SK-N-SH (cell line): Measurements from ENCODE around the gene CEP44. TPM values are rescaled to one million over a fixed set of nuclear protein-coding genes. Genes with fewer than 3 reads are reported as not detected.

Experiments
- CTCF ChIA-PET: fragments of 300-600, 350-600 bp; formaldehyde crosslinking; extraction: SDS; loops from one replicate; lab custom pipeline; 2021; lab: Yijun Ruan, JAX
- POLR2A ChIA-PET: fragments of 350-600 bp; sonication (Branson Sonifier 250); formaldehyde crosslinking; extraction: SDS; loops from one replicate; lab custom pipeline; 2020; ENCODE audit warnings: antibody characterized with exemption, inconsistent platforms; lab: Yijun Ruan, JAX
- DNase-seq: peaks from one replicate; pipeline ENCODE4 v3.0.0; 2012
- H2AFZ ChIP-seq: fragments of 200-600 bp; sonication (generic); 2 replicates; pipeline ENCODE4 v1.8.1; 2016; ENCODE audit warnings: antibody characterized with exemption, mild to moderate bottlenecking, low read depth
- H3F3A ChIP-seq: fragments of 200-600 bp; sonication (generic); replicated peaks from 2 replicates; pipeline ENCODE3; 2016; ENCODE audit warnings: antibody characterized with exemption, mild to moderate bottlenecking; ENCODE audit not compliant: insufficient read depth
- H3K27ac ChIP-seq, 2 experiments: fragments of 200-500 bp in 1 of 2; fragments of 200-600 bp in 1 of 2; sonication (Bioruptor generic) in 1 of 2; sonication (generic), shearing (Covaris generic) in 1 of 2; 2 replicates each; pipeline versions ENCODE4 v1.5.1 to v1.6.1; 2014 to 2016; ENCODE audit warnings: low read depth in 2 of 2, inconsistent platforms in 1 of 2, low read length in 1 of 2, mild to moderate bottlenecking in 1 of 2, mixed read lengths in 1 of 2
- H3K27me3 ChIP-seq: fragments of 200-600 bp; sonication (generic), shearing (Covaris generic); 2 replicates; pipeline ENCODE4 v1.6.1; 2016; ENCODE audit warnings: mixed run types; ENCODE audit not compliant: insufficient read depth
- H3K36me3 ChIP-seq, 2 experiments: fragments of 200-500 bp in 1 of 2; fragments of 200-600 bp in 1 of 2; sonication (Bioruptor generic) in 1 of 2; sonication (generic) in 1 of 2; replicated peaks in 1 of 2; 2 replicates each; pipeline versions ENCODE3 to v1.5.1; 2014 to 2016; ENCODE audit warnings: low read length in 1 of 2, mild to moderate bottlenecking in 1 of 2; ENCODE audit not compliant: insufficient read depth in 2 of 2, control insufficient read depth in 1 of 2
- H3K4me1 ChIP-seq, 2 experiments: fragments of 200-500 bp in 1 of 2; fragments of 200-600 bp in 1 of 2; sonication (Bioruptor generic) in 1 of 2; sonication (generic), shearing (Covaris generic) in 1 of 2; 2 replicates each; pipeline versions ENCODE4 v1.5.1 to v1.6.1; 2014 to 2016; ENCODE audit warnings: low read depth in 1 of 2, low read length in 1 of 2, mixed run types in 1 of 2; ENCODE audit not compliant: insufficient read depth in 2 of 2, control insufficient read depth in 1 of 2
- H3K4me2 ChIP-seq: fragments of 200-600 bp; sonication (generic), shearing (Covaris generic); 2 replicates; pipeline ENCODE4 v1.6.1; 2017; ENCODE audit warnings: mixed run types
- H3K4me3 ChIP-seq, 2 experiments: fragments of 200-500 bp in 1 of 2; fragments of 200-600 bp in 1 of 2; sonication (Bioruptor generic) in 1 of 2; sonication (generic), shearing (Covaris generic) in 1 of 2; 2 replicates each; pipeline versions ENCODE4 v1.5.1 to v1.8.1; 2014 to 2016; ENCODE audit warnings: low read depth in 2 of 2, inconsistent platforms in 1 of 2, low read length in 1 of 2, mild to moderate bottlenecking in 1 of 2, mixed read lengths in 1 of 2, moderate library complexity in 1 of 2
- H3K79me2 ChIP-seq: fragments of 200-600 bp; sonication (generic); 2 replicates; pipeline ENCODE4 v1.8.1; 2017; ENCODE audit warnings: mild to moderate bottlenecking; ENCODE audit not compliant: insufficient read depth
- H3K9ac ChIP-seq: fragments of 200-600 bp; sonication (generic); 2 replicates; pipeline ENCODE4 v1.6.1; 2017; ENCODE audit warnings: mixed run types
- H3K9me2 ChIP-seq: fragments of 200-600 bp; sonication (generic); 2 replicates; pipeline ENCODE4 v1.6.1; 2017; ENCODE audit warnings: mixed run types
- H3K9me3 ChIP-seq: fragments of 200-600 bp; sonication (generic); 2 replicates; pipeline ENCODE4 v1.6.1; 2017; ENCODE audit warnings: mixed run types, mild to moderate bottlenecking, moderate library complexity
- H4K20me1 ChIP-seq: fragments of 200-600 bp; sonication (generic); 2 replicates; pipeline ENCODE4 v1.6.1; 2017; ENCODE audit warnings: mild to moderate bottlenecking, mixed run types; ENCODE audit not compliant: insufficient read depth
- CHD2 ChIP-seq: fragments of 150-350 bp; IDR thresholded peaks from 2 replicates; pipeline ENCODE4 v1.6.1; 2018; ENCODE audit warnings: low read length; ENCODE audit not compliant: partially characterized antibody
- EP300 ChIP-seq, 2 experiments: IDR thresholded peaks; 2 replicates each; pipeline versions ENCODE4 v1.4.0 to v1.6.1; 2012; ENCODE audit warnings: borderline replicate concordance in 1 of 2, low read depth in 1 of 2, low read length in 1 of 2
- EZH2phosphoT487 ChIP-seq: fragments of 200-600 bp; sonication (generic); IDR thresholded peaks from 2 replicates; pipeline ENCODE4 v1.6.1; 2017; ENCODE audit warnings: low read depth, mixed run types, mild to moderate bottlenecking, antibody characterized with exemption, moderate library complexity, borderline replicate concordance
- FOXJ3 ChIP-seq: sonication (generic); formaldehyde crosslinking; IDR thresholded peaks from 2 replicates; pipeline ENCODE4 v1.5.1; 2020; ENCODE audit warnings: mild to moderate bottlenecking, missing genetic modification reagents
- FOXM1 ChIP-seq: IDR thresholded peaks from 2 replicates; pipeline ENCODE4 v1.4.0; 2012; ENCODE audit warnings: low read depth, mild to moderate bottlenecking
- JUND ChIP-seq: IDR thresholded peaks from 2 replicates; pipeline ENCODE4 v1.4.0; 2012
- MEF2A ChIP-seq: IDR thresholded peaks from 2 replicates; pipeline ENCODE4 v1.4.0; 2012; ENCODE audit warnings: low read depth, borderline replicate concordance
- NFIC ChIP-seq: IDR thresholded peaks from 2 replicates; pipeline ENCODE4 v1.4.0; 2012; ENCODE audit warnings: borderline replicate concordance
- POLR2AphosphoS5 ChIP-seq: IDR thresholded peaks from 2 replicates; pipeline ENCODE4 v1.6.1; 2012; ENCODE audit warnings: low read depth, low read length
- RAD21 ChIP-seq: IDR thresholded peaks from 2 replicates; pipeline ENCODE4 v1.6.1; 2012; ENCODE audit warnings: mild to moderate bottlenecking, low read length
- RCOR1 ChIP-seq: fragments of 150-350 bp; IDR thresholded peaks from 2 replicates; pipeline ENCODE4 v1.6.1; 2017; ENCODE audit warnings: antibody characterized with exemption, low read length
- RXRA ChIP-seq: IDR thresholded peaks from 2 replicates; pipeline ENCODE4 v1.4.0; 2012; ENCODE audit warnings: low read depth, mild to moderate bottlenecking, borderline replicate concordance
- SMC3 ChIP-seq: IDR thresholded peaks from 2 replicates; pipeline ENCODE4 v1.6.1; 2012; ENCODE audit warnings: low read depth, low read length, improper control_type of control experiment
- TAF1 ChIP-seq: IDR thresholded peaks from 2 replicates; pipeline ENCODE4 v1.6.1; 2012; ENCODE audit warnings: low read depth, mild to moderate bottlenecking, low read length, moderate library complexity, borderline replicate concordance
- TCF12 ChIP-seq: IDR thresholded peaks from 2 replicates; pipeline ENCODE4 v1.4.0; 2012
- TEAD4 ChIP-seq: IDR thresholded peaks from 2 replicates; pipeline ENCODE4 v1.4.0; 2012; ENCODE audit warnings: mild to moderate bottlenecking, borderline replicate concordance; ENCODE audit not compliant: insufficient read depth
- YY1 ChIP-seq: IDR thresholded peaks from 2 replicates; pipeline ENCODE4 v1.4.0; 2012; ENCODE audit warnings: low read depth, mild to moderate bottlenecking
- WGBS: methylation state at CpG from one replicate; pipeline ENCODE4 v1.1.6; 2017; ENCODE audit warnings: low lambda C conversion rate; 5-methylcytosine and 5-hydroxymethylcytosine counted together
- polyA plus RNA-seq, 3 experiments: library from polyadenylated mRNA; depleted of rRNA; stranded (reverse); fragments of >200 nt; gene quantifications; 2 replicates each; pipeline ENCODE4 v1.2.3, GENCODE V29; 2012
- TF ChIP-seq, protein P1 (sequence below): fragments of 150-350 bp; IDR thresholded peaks from 2 replicates; pipeline ENCODE4 v1.6.1; 2016; ENCODE audit warnings: mild to moderate bottlenecking, low read depth, low read length
- TF ChIP-seq, protein P2 (sequence below): IDR thresholded peaks from 2 replicates; pipeline ENCODE4 v1.4.0; 2012; ENCODE audit warnings: low read depth
- TF ChIP-seq, protein P3 (sequence below): IDR thresholded peaks from 2 replicates; pipeline ENCODE4; 2012

The CEP44 gene
- polyA plus RNA-seq, 1 of the 3 experiments (the other 2 are of a cell fraction), result 3.8 TPM

DNA sequence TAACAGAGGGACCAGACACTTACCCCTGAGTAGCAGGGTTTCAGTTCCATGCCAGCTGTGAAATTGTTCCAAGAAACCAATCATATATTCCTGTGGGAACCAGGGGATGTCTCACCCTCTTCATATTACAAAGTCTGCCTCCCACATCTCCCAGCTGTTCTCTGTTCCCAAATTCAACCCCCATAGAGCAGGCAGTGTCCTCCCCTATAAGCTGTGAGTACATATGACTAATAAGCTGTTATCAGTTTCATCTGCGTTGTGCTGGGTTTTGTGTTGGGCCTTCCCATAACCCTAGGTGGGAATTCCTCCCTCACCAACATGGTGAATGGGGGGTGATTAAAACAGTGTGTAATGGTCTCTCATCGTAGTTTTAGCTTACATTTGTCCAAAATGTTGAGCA is 41.0 kb downstream of the CEP44 start:
- Histone ChIP-seq H3K4me3 (no peak overlapping the region), H3K27ac (no peak overlapping the region), H3K4me2 (no peak overlapping the region), H3K9me3 (no peaks in the 10 kb centered on the region), H3K36me3 (peaks cover 0 to 4% of the 10 kb centered on the region in 2 experiments), H4K20me1 (no peaks in the 10 kb centered on the region), H3F3A (peaks cover 6% of the 10 kb centered on the region), H3K9me2 (no peaks in the 10 kb centered on the region)
- ChIA-PET POLR2A (no interaction called here), CTCF (no interaction called here)
- DNase-seq, result no peak
- TF ChIP-seq, protein P1, sequence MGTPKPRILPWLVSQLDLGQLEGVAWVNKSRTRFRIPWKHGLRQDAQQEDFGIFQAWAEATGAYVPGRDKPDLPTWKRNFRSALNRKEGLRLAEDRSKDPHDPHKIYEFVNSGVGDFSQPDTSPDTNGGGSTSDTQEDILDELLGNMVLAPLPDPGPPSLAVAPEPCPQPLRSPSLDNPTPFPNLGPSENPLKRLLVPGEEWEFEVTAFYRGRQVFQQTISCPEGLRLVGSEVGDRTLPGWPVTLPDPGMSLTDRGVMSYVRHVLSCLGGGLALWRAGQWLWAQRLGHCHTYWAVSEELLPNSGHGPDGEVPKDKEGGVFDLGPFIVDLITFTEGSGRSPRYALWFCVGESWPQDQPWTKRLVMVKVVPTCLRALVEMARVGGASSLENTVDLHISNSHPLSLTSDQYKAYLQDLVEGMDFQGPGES, result no peak
- TF ChIP-seq MEF2A (no peak), RCOR1 (no peak), TAF1 (no peak), TEAD4 (no peak), SMC3 (no peak), CHD2 (no peak), YY1 (no peak), NFIC (no peak), JUND (no peak), RXRA (no peak), FOXJ3 (CRISPR knock-in tag) (no peak), EZH2phosphoT487 (no peak), POLR2AphosphoS5 (no peak), FOXM1 (no peak)
- TF ChIP-seq, protein P2, sequence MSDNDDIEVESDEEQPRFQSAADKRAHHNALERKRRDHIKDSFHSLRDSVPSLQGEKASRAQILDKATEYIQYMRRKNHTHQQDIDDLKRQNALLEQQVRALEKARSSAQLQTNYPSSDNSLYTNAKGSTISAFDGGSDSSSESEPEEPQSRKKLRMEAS, result no peak
- TF ChIP-seq, all 33 proteins: peak for 0
- 85% methylated on average over 2 of the region's 2 CpGs for WGBS
- no peak overlapping the region for H2AFZ ChIP-seq
- H3K27me3 ChIP-seq, result no peaks in the 10 kb centered on the region
- no peak overlapping the region for H3K9ac ChIP-seq
- H3K79me2 ChIP-seq, result no peaks in the 10 kb centered on the region
- peaks cover 0 to 2% of the 10 kb centered on the region in 2 experiments; a peak in 1 of 4 replicates for H3K4me1 ChIP-seq

DNA sequence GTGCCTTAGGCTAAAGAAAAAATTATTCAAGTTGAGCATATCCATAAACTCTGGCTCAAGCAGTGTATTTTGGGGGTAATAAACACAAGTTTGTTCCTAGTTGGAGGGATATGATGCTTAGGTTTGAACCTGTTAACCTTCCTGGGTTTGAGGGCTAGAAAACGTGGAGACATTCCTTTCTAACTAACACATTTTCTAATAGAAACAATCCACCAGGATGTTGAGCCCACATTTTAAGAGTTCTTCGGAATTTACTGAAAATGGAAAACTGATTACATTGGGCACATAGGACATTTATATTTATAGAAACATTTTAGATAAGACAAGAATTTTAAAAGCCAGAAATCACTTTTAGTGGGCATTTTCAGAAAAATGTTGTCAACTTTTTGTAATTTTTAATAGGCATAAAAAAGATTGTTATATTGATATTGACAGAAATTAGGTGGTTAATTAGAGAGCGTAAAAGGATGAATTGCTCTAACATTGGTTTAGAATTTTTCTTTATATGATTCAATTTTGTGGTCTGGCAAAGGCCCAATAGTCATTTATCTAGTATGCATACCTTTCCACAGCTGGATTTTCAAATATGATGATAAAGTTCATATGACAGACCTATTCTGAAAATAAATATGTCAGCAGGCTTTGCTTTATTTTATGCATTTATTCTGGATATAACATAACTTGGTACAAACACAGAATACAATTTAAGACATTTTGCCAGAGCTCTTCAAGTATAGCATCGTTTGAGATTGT is 49.2 kb downstream of the CEP44 start:
- Histone ChIP-seq H3K9me2 (no peaks in the 10 kb centered on the region), H3K4me2 (no peak overlapping the region), H3K4me3 (no peak overlapping the region), H3K9me3 (no peaks in the 10 kb centered on the region), H3F3A (peaks cover 6% of the 10 kb centered on the region), H3K27ac (no peak overlapping the region; a peak in 1 of 4 replicates), H3K4me1 (no peaks in the 10 kb centered on the region; a peak in 1 of 4 replicates), H2AFZ (no peak overlapping the region), H3K79me2 (no peaks in the 10 kb centered on the region), H4K20me1 (no peaks in the 10 kb centered on the region), H3K36me3 (no peaks in the 10 kb centered on the region), H3K27me3 (no peaks in the 10 kb centered on the region), H3K9ac (no peak overlapping the region)
- WGBS, result 52% methylated on average over 4 of the region's 4 CpGs
- CTCF ChIA-PET, result no interaction called here
- POLR2A ChIA-PET, result no interaction called here
- TF ChIP-seq FOXJ3 (CRISPR knock-in tag) (no peak), NFIC (peak; percentile 90), TCF12 (peak; percentile 79), MEF2A (peak; percentile 26; the same call in 1 of the 2 replicates), POLR2AphosphoS5 (peak; percentile 28; the same call in 1 of the 2 replicates), JUND (peak; percentile 54; the same call in 1 of the 2 replicates), EP300 (IDR thresholded peaks at IDR 0.05; ENCODE audit: borderline replicate concordance in 1 of 2, low read depth in 1 of 2, low read length in 1 of 2) (peak in 1 of 2 experiments; percentile 35; a peak in 1 of 4 replicates), RAD21 (no peak), TEAD4 (peak; percentile 64; the same call in 1 of the 2 replicates), RXRA (no peak)
- TF ChIP-seq, protein P3, sequence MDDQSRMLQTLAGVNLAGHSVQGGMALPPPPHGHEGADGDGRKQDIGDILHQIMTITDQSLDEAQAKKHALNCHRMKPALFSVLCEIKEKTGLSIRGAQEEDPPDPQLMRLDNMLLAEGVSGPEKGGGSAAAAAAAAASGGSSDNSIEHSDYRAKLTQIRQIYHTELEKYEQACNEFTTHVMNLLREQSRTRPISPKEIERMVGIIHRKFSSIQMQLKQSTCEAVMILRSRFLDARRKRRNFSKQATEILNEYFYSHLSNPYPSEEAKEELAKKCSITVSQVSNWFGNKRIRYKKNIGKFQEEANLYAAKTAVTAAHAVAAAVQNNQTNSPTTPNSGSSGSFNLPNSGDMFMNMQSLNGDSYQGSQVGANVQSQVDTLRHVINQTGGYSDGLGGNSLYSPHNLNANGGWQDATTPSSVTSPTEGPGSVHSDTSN, result peak; percentile 83
- DNase-seq, result no peak
